Activated CD8-positive, alpha-beta memory T cell treated with anti-CD3 and anti-CD28 coated beads, Interleukin-2, amount 50 U/mL, for 24 hours (primary cell): Measurements from ENCODE around the gene BMP4.
"Not testable (repeated sequence)": the region's sequence is repeated elsewhere in the genome, so short reads cannot be mapped to it uniquely, and the experiment has no call there.

Experiments used
- DNase-seq: peaks from one replicate; pipeline ENCODE4 v3.0.0-alpha.2; 2020; ENCODE audit errors: extremely low read depth

The BMP4 gene

DNA sequence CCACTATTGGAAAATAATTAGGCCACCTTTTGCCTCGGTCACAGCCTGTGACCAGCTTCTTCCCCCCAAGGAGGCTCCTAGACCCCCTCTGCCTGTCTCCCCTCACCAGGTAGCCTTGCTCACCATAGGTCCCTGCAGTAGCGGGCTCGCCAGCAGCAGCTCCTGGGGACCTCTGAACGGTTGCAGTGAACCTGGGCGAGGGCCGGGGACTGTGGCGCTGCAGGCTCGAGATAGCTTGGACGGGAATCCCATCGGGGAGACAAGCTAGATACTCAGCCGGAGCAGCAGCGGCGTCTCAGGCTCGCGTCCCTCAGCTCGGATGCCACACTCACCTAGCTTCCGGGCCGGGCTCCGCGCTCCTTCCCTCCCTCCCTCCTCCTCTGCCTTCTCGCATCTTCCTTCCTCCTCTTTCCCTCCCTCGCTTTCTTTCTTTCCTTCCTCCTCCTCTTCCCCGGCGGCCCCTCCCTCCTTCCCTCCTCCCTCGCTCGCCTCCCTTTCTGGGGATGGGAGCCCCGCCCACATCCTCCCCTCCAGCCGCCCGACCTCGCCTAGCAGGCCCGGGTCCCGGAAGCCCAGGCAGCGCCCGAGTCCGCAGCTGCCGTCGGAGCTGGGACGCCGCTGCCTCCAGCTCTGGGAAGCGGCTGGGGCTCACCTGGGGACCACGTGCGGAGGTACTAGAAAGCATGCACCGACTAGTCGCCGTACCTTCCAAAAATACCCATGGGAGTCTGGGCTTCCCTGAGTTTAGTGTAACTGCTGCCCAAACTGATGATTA lies at the start of gene BMP4:
TSS of gene BMP4 (minus strand) at position 399 of the 775 bp plus-strand sequence. CDS start 4,603 bp downstream, outside the sequence.
- DNase-seq = no peak

DNA sequence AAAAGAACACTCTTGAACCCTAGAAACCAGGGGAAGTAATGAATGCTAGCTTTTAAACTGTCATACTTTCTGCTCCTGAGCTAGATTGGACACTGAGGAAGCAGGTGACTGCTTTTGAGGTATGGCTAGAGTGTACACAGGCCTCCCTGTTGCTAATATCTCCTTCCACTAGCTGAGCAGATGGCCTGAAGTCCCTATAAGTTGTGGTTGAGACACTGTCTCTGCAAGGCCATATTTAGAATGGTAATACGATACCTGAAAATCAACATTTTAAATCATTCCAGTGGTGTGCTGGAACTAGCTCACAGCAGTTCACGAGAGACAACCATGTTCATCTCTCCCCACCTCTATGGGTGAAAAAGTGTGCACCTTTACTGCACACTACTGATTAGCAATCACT lies 46.4 kb upstream of the BMP4 start:
- no peak for DNase-seq

DNA sequence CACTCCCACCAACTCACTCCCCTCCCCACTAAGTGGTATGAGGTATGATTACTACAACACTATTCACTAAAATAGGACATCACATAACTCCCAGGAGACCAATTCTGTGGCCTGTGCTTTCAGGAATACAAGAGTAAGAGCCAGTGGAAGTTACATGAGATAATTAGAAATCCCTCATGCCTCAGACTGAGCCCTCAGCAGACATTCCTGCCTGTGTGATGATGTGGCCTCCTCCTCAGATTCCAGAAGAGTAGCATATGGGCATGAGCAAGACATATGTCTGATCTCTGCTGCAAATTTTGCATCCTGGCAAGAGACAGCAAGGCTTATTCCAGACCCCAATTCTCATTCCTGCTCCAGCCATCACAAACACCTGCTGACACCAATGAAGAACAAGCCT lies 46.0 kb upstream of the BMP4 start:
- no peak for DNase-seq

DNA sequence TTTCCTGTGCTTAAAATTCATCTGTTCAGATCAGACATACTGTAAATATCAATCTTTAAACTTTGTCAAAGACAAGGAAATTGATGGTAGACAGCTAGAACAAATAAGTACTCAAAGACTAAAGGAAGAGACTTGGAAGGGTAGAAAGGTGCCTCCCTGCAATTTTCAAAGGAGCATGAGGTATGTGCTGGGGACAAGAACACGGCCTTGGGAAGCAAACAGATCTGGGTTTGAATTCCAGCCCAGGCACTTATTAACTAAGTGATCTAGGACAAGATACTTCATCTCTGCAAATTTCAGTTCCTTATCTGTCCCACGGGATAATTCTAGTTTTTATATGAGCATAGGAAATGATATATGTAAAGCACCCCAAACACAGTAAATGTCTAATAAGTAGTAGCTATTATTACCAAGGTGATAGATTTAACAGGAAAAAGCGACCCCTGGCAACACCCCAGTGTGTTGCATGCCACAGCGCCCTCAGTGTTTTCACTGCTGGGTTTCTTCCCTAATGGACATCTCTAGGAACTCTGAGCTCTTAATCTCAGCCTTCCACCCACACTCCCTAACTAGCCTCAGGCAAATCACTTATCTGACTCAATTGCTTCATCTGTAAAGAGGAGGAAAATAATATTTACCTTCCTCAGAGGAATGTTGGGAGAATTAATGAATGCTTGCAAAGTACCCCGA lies 44.7 kb upstream of the BMP4 start:
- DNase-seq = no peak

DNA sequence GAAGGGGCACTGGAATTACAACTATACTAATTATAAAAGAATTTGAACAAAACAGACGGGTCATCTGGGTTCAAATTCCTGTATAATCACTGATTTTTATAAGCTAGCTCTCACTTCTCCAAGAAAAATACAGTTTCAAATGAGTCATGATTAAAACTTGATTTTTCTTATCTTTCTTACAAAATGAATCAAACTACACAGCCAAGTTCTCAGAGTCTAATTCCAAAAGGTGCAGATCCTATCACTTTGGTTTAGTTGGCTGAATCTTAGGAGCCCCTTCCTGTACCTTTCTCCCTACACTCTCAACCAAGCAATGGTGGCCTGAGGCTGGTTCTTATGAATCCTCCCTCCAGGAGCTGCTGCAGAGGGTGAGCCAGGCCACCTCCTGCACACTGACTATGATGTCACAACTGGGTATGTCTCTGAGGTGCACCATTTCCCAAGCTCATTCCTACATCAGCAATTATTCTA lies 43.8 kb upstream of the BMP4 start:
- no peak for DNase-seq

DNA sequence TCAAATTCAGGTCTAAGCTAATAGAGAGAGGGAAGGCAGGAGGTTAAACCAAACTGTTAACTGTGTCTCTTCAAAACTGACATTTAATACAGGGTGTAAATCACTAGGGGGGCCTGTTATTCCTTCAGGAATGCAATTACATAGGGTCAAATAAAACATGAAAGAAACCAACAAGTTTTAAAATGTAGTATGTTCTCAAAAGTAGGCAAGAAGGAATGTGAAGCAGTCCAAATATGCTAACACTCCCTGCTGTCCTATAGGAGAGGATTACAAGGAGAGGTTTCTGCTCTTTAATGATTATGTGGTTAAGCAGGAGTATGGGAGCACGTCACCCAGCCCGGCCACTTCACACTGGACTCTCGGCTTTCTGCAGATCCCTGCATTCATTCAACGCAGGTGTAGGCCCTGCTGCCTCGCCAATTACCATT lies 42.5 kb upstream of the BMP4 start:
- DNase-seq = no peak

DNA sequence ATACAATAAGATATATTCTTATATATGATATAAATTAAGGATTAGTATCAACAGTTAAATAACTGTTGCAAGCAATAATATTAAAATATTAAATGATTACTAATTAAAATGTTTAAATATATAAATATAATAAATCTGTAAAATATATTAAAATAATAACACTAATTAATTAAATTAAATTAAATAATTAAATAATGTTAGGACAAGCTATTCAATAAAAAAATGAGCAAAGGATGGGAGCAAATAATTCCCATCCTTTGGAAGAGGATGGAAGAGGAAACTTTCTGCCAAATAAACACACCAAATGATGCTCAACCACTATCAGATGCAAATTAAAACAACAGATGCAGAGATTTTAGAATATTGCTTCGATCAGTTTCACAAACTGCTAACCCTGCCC lies 39.4 kb upstream of the BMP4 start:
- DNase-seq = no peak

DNA sequence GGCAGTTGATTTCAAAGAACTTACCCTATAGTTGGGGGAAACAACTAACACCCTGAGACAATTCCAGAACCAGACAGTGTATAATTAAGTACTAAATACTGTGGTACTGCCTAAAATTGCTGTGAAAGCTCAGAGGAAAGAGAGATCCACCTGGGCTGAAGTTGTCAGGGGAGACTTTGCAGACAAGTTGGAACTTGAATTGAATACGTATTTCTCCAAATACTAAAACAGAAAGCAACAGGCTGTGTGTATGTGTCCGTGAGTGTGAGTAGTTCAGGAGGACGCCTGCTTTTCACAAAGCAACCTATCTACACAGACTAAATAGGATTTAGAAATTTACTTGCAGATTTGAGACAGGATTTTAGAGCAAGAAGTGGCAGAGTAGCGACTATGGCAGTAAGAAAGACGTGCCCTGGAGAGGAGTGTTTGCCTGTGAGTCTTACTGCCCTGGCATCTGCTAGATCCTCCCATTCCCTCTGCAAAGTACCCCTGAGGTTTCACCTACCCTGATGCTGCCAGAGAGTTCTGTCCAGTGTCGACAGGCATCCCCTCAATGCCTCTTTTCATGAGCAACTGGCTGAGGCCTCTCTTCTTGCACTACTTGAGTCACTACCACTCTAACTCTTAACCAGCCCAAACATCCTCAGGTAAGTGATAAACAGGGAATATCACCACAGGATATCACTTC lies 37.4 kb upstream of the BMP4 start:
- DNase-seq = no peak

DNA sequence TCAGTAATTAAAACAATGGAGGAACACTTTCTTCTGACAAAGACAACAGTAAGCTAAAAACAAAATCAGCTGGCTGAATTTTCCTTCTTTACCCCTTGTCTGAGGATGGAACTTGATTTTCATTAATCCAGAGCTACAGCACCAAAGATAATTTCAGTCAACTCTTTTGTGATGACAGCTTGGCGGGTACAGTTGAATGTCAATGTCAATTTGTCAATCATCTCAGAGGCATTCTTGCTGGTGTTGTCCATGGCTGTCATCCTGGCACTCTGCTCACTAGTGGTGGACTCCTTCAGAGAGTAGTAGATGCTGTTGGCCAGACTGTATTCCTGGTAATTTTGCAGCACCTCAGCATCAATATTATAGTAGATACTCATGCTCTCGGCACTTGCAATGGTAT lies 34.4 kb upstream of the BMP4 start:
- DNase-seq = no peak

DNA sequence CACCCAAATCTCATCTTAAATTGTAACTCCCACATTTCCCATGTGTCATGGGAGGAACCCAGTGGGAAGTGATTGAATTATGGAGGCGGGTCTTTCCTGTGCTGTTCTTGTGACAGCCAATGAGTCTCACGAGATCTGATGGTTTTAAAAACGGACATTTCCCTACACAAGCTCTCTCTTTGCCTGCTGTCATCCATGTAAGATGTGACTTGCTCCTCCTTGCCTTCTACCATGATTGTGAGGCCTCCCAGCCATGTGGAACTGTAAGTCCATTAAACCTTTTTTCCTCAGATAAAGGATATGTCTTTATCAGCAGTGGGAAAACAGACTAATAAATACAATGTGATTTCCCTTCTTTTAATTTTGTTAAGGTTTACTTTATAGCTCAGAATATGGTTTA lies 30.1 kb upstream of the BMP4 start:
- not testable (repeated sequence) for DNase-seq

DNA sequence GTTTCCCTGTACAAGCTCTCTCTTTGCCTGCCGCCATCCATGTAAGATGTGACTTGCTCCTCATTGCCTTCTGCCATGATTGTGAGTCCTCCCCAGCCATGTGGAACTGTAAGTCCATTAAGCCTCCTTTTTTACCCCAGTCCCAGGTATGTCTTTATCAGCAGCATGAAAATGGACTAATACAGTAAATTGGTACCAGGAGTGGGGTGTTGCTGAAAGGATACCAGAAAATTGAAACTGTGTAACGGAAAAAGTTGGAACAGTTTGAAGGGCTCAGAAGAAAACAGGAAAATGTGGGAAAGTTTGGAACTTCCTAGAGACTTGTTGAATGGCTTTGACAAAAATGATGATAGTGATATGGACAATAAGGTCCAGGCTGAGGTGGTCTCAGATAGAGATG lies 28.3 kb upstream of the BMP4 start:
- DNase-seq = not testable (repeated sequence)

DNA sequence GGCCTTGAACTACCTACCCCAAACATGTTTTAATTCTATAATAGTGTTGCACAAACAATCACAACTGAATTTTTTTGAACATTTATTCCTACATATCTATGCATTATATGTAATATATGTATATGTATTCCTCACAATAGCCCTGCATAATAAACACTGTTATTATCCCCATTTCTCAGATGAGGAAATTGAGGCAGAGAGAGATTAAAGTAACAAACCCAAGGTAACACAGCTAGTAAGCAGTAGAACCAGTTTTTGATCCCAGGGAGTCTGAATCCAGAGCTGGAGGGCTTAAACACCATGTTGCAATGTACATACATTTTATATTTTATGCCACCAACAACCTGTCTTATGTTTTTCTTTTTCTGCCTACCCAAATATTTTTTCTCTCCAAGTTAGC lies 26.5 kb upstream of the BMP4 start:
- DNase-seq = no peak

DNA sequence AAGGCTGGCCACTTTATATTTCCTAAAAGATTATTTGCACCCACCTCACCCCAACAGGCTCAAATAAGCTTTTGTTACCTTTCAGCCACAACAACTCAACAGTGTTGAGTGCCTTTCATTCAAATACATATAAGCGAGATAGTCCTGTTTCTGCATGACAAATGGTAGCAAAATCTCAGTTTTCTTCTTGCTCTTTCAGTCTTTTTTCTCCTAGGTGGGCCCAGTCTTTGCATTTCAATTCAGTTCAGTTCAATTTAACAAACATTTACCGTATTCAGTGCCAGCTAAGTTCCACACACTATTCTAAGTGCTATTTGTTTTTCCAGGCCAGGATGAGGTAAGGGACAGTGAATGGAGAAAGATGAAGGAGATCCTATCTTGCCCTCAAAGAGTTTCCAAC lies 25.9 kb upstream of the BMP4 start:
- DNase-seq = no peak

DNA sequence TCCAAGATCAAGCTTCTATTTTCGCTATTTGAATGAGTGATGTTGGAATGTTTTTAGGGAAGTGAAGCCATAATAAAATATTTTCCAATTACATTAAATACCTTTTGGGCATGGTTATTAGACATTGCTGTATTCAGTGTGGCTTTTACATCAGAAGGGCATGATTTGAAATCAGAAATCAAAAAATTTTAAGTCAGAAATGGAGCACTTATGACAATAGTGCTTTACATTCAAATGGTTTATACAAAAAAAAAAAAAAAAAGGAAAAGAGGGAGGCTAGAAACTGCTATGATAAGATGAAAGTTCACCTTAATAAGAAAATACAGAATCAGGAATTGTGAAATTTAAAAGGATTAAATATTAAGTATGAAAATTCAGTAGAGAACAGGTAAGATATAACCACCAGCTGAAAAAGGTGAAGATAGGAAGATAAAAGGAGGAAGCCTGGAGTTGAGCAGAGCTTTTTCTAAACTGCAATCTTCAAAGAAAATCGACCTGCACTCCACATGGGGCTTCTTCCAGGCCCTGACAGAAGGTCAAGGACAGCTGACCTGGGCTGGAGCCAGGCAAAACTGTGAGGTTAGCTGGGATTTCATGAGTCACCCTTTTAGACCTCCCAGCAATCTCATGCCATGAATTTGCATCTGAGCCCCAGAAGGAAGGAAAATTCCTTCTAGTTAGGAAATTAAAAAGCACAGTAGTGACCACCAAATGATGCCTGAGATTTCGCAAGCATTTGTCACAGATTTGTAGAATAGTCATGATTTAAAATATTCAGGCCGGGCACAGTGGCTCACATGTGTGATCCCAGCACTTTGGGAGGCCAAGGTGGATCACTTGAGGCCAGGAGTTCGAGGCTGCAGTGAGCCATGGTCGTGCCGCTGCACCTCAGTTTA lies 23.4 kb upstream of the BMP4 start:
- no peak for DNase-seq

DNA sequence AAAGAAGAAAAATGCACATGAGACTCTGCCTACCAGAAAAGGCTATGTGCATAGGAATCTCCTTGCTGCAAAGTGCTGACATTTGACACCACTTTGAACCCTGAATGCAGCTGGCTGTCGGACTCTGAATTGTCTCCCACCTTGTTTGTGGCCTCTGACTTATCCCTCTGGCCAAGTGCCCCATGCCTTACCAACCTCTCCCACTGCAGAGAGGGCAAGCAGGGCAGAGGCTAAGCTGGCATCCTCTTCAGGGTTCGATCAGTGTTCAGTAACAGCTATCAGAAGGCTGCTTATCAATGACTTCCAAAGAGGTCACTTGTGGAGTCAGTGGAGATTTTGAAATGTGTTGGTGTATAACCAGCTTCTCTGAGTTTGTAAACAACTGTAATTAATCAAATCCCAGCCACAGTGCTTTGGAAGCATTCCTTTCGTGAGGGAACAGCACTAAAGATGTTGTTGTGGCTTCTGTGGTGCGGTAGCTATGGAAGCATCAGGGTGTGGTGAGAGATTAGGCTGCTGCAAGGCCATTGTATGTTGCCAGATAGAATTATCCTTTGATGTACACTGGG lies 22.6 kb upstream of the BMP4 start:
- DNase-seq = no peak

DNA sequence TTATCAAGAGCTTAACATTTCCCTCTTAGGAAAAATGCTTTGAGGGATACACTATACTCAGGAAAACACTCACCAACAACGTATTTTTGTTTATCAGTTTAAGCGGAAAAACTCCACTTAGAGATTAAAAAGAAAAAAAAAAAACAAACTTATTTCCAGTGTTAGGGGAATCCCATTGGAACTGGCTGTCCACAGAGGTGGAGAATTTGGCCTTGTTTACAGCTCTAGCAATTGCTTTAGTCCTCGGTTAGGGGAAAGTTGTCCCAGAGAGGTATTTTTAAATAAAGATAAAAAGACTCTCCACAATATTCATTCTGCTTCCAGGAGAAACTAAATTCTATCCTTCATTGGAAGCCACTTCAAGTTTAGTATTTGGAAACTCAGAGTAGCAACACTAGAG lies 21.6 kb upstream of the BMP4 start:
- no peak for DNase-seq

DNA sequence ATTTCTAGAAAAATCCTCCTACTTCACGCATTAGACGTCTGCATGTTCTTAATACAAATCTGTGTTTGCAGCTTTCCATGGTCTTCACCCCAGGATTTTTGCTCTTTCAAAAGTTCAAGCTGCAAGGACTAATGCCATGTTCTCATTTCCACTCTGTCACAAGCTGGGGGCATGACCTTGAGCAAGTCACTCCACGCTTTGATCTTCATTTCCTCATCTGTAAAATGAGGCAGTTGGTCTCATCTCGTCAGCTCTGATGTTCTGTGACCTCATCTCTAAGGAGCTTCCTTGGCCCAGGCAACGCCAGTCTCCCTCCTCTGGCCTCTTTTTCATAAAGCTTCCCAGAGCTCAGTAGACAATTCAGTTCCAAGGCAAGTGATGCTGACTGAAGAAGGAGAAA lies 18.8 kb upstream of the BMP4 start:
- no peak for DNase-seq

DNA sequence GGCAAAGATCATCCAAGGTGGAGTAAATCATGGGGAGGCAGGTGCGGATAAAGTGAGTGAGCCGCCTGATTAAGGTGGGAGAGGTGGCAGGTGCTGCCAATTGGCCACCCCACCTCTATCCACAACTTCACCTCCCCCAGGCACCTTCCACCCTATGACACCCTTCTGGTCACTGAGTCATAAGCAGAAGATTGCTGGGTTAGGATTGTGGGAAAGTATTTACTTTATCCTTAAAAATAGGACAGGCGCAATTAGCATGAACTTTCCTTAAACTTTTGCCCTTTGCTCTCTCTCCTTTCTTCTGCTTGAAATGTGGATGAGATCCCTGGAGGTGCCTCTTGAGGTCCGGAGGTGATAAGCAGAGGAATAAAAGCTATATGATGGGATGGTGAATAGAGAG lies 14.9 kb upstream of the BMP4 start:
- no peak for DNase-seq

DNA sequence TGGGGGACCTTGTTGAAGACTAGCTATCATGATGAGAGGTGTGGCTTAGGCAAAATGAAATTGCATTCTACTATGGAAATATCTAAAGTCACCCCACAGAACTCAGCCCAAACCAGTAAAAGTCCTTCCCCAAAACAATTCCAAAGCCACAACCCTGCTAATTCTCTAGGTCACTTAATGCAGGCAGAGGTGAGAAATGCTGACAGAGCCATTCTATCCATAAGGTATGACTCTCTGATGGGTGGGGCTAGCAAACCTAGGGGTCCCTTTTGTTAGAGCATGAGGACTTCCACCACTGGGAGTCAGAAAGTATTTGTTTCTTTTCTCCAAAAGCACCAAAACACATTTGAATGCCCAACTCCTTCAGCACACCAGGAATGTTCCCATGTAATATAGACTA lies 12.7 kb upstream of the BMP4 start:
- DNase-seq = no peak

DNA sequence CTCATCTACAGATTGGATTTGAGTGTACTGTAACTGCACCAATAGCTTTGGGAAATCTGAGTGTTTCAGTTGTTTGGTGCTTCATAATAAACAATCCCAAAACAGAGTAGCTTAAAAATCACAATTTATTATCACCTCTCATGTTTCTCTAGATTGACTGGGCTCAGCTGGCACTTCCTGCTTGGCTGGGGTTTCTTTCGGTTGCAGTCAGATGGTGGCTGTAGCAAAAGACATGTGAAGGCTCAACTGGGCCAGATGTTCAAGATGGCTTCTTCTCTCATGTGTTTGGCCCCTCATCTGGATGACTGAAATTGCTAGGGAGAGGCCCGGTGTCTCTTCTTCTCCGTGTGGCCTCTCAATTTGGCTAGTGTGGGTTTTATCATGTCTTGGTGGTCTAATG lies 12.1 kb upstream of the BMP4 start:
- DNase-seq = no peak

DNA sequence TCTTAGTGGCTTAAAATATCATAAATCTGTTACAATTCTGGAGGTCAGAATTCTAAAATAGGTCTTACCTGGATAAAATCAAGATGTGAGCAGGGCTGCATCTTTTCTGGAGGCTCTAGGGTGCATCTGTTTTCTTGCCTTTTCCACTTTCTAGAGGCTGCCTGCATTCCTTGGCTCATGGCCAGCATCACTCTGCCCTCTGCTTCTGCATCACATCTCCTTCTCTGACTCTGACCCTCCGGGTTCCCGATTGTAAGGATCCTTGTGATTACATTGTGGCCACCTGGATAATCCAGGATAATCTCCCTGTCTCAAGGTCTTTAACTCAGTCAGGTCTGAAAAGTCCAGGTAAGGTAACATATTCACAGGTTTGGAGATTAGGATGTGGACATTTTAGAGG lies 11.0 kb upstream of the BMP4 start:
- DNase-seq = no peak
